Activated naive CD4-positive, alpha-beta T cell treated with anti-CD3 and anti-CD28 coated beads, Interleukin-2, amount 50 U/mL, for 16 hours (primary cell): Measurements from ENCODE around the gene LMO1.

ENCODE experiments used
- DNase-seq: peaks from one replicate; pipeline ENCODE4 v3.0.0-alpha.2; 2020

Gene LMO1

GRCh38 chr11:8263769-8264410, at the start of gene LMO1:
Gene LMO1, minus strand, starts transcription at chr11:8263878. Its CDS starts 516 bp downstream, at chr11:8263362.
- peak; percentile 79 for DNase-seq

DNA sequence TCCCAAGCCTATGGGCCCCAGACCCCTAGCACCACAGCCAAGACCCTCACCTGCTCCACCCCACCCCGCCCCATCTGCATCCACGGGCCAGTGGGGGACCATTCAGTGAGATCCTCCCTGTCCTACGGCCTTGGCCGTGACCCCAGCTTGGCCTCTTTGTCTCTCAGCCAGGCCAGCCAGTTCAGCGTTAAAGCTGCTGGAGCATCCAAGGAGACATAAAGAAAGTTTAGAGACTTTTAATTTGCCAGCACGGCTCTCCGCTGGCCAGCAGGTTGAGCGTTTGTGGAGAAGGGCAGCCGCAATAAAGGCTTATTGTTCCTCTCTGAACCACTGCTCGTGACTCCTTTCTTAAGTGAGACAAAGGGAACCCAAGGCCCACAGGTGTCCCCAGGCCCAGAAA, 49.3 kb upstream of the LMO1 start:
- no peak for DNase-seq

GRCh38 chr11:8311366-8311765, 47.7 kb upstream of the LMO1 start:
- DNase-seq, result no peak

DNA sequence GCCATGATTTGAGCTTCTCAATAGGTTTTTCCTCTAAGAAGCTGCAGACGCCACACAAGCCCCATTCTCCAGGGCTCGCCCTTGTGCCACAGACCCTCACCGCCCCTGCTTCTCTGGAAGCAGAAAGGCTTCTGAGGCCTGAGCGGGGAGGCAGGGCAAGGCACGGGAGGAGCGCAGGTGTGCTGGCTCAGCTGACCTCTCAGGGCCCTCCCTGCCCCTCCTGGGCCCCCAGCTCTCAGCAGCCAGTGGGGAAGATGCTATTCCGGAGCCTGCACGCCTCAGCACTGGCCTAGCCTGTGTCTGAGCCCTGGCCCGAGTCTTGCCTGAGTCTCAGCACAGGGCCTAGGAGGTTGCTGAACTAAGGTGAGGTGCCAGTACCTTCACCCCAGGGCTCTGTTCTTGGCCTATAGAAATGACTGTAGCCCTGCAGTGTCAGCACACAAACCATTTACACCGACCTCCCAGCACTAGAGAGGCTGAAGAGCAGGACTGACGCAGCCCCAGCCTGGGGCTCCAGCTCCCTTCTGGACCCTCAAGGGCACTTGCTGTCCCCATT, 47.1 kb upstream of the LMO1 start:
- no peak for DNase-seq

GRCh38 chr11:8309862-8310261, 46.2 kb upstream of the LMO1 start:
- DNase-seq, result no peak

GRCh38 chr11:8309311-8309710, 45.6 kb upstream of the LMO1 start:
- no peak for DNase-seq

- no peak for DNase-seq
Measured at GRCh38 chr11:8307601-8308000, 43.9 kb upstream of the LMO1 start.

- DNase-seq, result no peak
Measured at GRCh38 chr11:8301622-8302021, 37.9 kb upstream of the LMO1 start.

GRCh38 chr11:8298801-8299786, 35.4 kb upstream of the LMO1 start:
- no peak for DNase-seq

- DNase-seq, result no peak
Measured at GRCh38 chr11:8297781-8298440, 34.2 kb upstream of the LMO1 start.

GRCh38 chr11:8296872-8297271, 33.2 kb upstream of the LMO1 start:
- DNase-seq, result no peak

DNA sequence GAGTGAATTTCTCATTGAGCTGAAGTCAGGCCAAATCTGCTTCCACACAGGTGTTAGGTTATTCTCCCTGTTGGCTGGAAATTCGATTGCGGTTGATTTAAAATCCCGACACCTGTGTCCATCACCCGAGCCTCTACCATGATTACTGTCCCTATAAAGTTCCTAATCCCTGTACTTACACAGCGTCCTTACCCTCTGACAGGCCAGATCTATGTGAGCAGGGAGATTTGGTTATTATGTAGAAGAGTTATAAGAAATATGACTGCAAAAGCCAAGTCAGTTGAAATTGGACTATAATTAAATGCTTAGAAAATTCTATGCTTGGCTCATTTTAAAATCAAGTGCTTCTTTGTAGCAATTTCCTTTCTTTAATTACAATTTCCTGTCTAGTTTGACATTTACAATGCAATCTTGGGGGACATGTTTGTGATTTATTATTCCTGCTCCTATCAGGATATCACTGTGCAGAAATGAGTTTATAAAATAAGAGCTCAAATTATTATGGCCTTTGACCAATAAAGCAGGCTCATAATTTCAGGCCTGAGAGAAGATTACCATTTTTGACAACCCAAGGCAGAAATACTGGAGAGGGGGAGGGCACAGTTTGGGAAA, 32.5 kb upstream of the LMO1 start:
- no peak for DNase-seq

- no peak for DNase-seq
Measured at GRCh38 chr11:8294251-8294935, 30.7 kb upstream of the LMO1 start.

- no peak for DNase-seq
Measured at GRCh38 chr11:8293171-8293570, 29.5 kb upstream of the LMO1 start.

- no peak for DNase-seq
Measured at GRCh38 chr11:8292351-8292750, 28.7 kb upstream of the LMO1 start.

GRCh38 chr11:8291421-8292350, 28.0 kb upstream of the LMO1 start:
- no peak for DNase-seq

- no peak for DNase-seq
Measured at GRCh38 chr11:8290081-8290810, 26.6 kb upstream of the LMO1 start.

DNA sequence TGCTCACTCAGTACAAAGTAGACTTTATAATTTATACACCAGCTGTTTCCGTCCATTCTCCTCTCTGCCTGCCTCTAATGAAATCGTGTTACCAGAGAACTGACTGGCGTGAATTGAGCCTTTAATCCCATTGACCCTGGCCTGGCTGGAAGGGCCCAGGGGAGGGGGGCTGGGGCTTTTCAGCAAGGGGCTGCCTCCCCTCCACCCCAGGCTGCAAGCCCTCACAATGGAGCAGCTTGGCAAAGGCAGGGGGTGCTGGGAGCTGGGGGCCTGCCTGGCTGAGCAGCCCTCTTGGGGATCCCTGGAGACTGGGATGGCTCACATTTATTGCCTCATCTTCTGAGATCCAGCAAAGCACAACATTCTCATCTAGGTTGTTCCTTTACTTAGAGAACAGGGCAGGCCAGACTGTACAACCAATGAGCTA, 25.8 kb upstream of the LMO1 start:
- DNase-seq, result no peak

- no peak for DNase-seq
Measured at GRCh38 chr11:8288824-8289491, 25.3 kb upstream of the LMO1 start.
